GM12801 (cell line): ENCODE data around the gene FKBP15.

Experiments
- TF ChIP-seq, protein P1 (sequence below): IDR thresholded peaks from one replicate; pipeline ENCODE4 v1.5.1; 2011; ENCODE audit warnings: control low read depth; ENCODE audit not compliant: insufficient read length; ENCODE audit errors: extremely low read depth

The FKBP15 gene

DNA sequence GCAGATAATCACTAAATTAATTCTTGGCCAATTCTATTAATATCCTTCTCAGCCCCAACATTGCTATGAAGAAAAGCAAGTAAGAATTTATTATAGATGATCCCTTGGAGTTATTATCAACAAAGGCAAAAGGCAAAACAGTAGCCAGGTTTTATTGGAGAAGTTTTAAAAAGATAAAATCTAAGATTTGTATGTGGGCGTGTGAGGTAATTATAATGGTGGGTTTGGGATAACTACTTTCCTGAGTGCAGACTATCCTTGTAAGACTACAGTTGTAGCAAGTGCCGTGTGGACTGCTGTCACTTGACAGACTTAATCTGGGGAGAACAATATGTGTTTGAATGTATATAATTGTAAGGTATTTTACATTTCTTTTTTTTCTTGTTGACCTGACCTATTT is 23.5 kb upstream of the FKBP15 start:
- TF ChIP-seq, protein P1, sequence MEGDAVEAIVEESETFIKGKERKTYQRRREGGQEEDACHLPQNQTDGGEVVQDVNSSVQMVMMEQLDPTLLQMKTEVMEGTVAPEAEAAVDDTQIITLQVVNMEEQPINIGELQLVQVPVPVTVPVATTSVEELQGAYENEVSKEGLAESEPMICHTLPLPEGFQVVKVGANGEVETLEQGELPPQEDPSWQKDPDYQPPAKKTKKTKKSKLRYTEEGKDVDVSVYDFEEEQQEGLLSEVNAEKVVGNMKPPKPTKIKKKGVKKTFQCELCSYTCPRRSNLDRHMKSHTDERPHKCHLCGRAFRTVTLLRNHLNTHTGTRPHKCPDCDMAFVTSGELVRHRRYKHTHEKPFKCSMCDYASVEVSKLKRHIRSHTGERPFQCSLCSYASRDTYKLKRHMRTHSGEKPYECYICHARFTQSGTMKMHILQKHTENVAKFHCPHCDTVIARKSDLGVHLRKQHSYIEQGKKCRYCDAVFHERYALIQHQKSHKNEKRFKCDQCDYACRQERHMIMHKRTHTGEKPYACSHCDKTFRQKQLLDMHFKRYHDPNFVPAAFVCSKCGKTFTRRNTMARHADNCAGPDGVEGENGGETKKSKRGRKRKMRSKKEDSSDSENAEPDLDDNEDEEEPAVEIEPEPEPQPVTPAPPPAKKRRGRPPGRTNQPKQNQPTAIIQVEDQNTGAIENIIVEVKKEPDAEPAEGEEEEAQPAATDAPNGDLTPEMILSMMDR: no peak

DNA sequence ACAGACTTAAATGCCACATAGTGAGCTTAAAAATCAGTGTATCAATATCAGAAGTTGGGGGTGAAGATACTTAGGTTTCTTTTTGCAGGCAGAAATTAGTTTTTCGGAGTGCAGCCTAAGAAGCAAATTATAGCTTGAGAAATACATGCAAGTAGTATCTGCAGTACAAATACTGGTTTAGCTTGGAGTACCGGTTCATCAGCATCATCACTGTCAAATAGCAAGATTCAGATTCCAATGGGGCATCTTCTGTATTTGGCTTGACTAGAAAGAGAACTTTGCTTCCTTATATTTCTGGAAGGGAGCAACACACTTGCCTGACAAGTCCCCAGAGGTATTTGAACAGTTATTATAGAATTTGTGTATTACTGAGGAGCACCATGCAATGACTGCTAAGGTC is 20.1 kb upstream of the FKBP15 start:
- TF ChIP-seq, protein P1: no peak

GRCh38 chr9:113238859-113239232 is 17.8 kb upstream of the FKBP15 start:
- TF ChIP-seq, protein P1: no peak

- TF ChIP-seq, protein P1: no peak
Observed at GRCh38 chr9:113238202-113238858, 17.3 kb upstream of the FKBP15 start.

DNA sequence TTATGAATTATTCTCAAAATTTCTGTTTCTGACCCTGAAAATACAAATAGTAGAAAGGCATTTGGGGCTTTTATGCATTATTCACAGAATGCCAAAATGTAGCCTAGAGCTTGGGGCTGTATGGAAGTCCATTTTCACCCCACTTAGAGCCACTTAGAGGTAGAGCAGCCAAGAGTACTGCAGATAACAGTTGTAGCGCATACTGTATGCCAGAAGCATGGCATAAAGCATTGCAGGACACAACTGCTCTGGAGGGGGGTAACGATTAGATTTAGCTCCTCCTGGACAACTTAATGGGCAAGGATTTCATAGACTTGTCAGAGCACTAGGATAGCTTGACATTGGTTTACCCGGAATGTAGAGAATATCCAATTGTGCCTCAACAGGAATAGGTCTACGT is 15.9 kb upstream of the FKBP15 start:
- TF ChIP-seq, protein P1: no peak

- TF ChIP-seq, protein P1: no peak
Observed at GRCh38 chr9:113231701-113232100, 10.6 kb upstream of the FKBP15 start.

DNA sequence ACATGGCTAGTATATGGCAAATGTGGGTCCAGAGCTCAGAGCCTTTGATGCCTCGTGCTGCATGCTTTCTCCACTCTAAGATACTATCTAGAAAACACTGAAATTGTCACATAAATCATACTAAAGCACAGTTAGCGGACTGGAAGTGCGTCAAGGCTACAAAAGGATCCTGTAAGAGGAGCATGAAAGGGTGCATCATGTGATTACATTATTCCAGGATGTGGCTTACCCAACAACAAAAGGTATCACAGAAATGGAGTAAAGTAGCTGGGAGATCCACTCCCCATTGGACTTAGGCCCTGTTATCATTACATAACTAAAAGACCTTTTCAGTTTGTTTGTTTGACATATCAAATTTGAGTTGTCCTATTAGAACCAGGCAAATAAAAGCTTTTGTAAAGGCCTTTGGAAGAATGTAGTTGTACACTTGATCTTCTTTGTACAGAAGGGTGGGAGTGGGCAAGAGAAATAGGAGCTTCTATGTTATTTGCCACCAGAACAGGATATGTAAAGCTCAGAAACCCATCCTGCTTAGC is 7.1 kb upstream of the FKBP15 start:
- TF ChIP-seq, protein P1: no peak
